ENCODE measurements around the gene ZNF423. TPM values are rescaled to one million over a fixed set of nuclear protein-coding genes. Genes with fewer than 3 reads are reported as not detected.
A peak's percentile ranks its signal among the peaks of the same experiment; 100 is the strongest.

Gene ZNF423
- total and polyA plus RNA-seq, 2 experiments from 2014 or later: 14.9 to 41.8 TPM

GRCh38 chr16:49757559-49758069, 98.3 kb downstream of the ZNF423 start:
- no peaks in the 10 kb centered on the region for H3K36me3 ChIP-seq (ENCODE audit: insufficient read depth)
- no peak overlapping the region; the same call in 2 of the 3 replicates for H3K4me3 Mint-ChIP-seq
- no peak for TF ChIP-seq REST (IDR thresholded peaks at IDR 0.05; ENCODE audit: unreplicated experiment)
- TF ChIP-seq ZNF462 (CRISPR knock-in tag; IDR thresholded peaks at IDR 0.05): no peak
- TF ChIP-seq ZNF114 (CRISPR knock-in tag; IDR thresholded peaks at IDR 0.05): no peak
- TF ChIP-seq JUNB (IDR thresholded peaks at IDR 0.05; ENCODE audit: unreplicated experiment): no peak
- no peak for TF ChIP-seq ETS1 (IDR thresholded peaks at IDR 0.05)
- no peak for TF ChIP-seq ZNF331 (CRISPR knock-in tag; IDR thresholded peaks at IDR 0.05; ENCODE audit: low read depth)
- TF ChIP-seq EZH2 (IDR thresholded peaks at IDR 0.05; ENCODE audit: low read depth, unreplicated experiment): no peak
- TF ChIP-seq EZH2phosphoT487 (IDR thresholded peaks at IDR 0.05; ENCODE audit: unreplicated experiment): no peak
- no peak for TF ChIP-seq CREB1 (CRISPR knock-in tag; IDR thresholded peaks at IDR 0.05; ENCODE audit: low read depth)
- TF ChIP-seq NANOG (IDR thresholded peaks at IDR 0.05; ENCODE audit: borderline replicate concordance): no peak
- no peak for TF ChIP-seq POLR2AphosphoS5 (IDR thresholded peaks at IDR 0.05; ENCODE audit: low read depth)
- no peak for TF ChIP-seq CTCF (conservative IDR thresholded peaks at IDR 0.05; ENCODE audit: low read depth in 2 of 2)
- no peak for TF ChIP-seq STAT1 (IDR thresholded peaks at IDR 0.05; ENCODE audit: unreplicated experiment)
- peaks cover 16% of the 10 kb centered on the region for H3K27me3 Mint-ChIP-seq (ENCODE audit: insufficient read depth, low read depth, poor library complexity)
- no peak overlapping the region for H2AFZ ChIP-seq
- H3K79me2 ChIP-seq (replicated peaks; ENCODE audit: insufficient read depth): peaks cover 34% of the 10 kb centered on the region
- peaks cover 13% of the 10 kb centered on the region; the same call in 1 of the 2 replicates for H3F3A ChIP-seq (replicated peaks; ENCODE audit: low read depth)
- no peak overlapping the region for H3K4me3 ChIP-seq
- peaks cover 43% of the 10 kb centered on the region for H3K4me1 ChIP-seq (ENCODE audit: insufficient read depth)
- H3K9me2 ChIP-seq (ENCODE audit: insufficient read depth): no peaks in the 10 kb centered on the region
- H3K4me1 Mint-ChIP-seq: peaks cover 53% of the 10 kb centered on the region
- H3K27ac ChIP-seq (ENCODE audit: low read depth): 0 out of 2 replicates have a peak overlapping the region, but pooled peaks have one; percentile 39
- H4K20me1 ChIP-seq (replicated peaks; ENCODE audit: insufficient read depth): no peaks in the 10 kb centered on the region
- H3K9me3 Mint-ChIP-seq: no peaks in the 10 kb centered on the region
- no peaks in the 10 kb centered on the region for H3K36me3 Mint-ChIP-seq (ENCODE audit: low read depth)
- H3K27ac Mint-ChIP-seq: peak overlapping the region; percentile 69; the same call in 1 of the 2 replicates
- H3K27me3 ChIP-seq (ENCODE audit: insufficient read depth): no peaks in the 10 kb centered on the region
- peak; percentile 48 for ATAC-seq
- DNase-seq (ENCODE audit: low spot score): peak; percentile 48
- no peak overlapping the region; the same call in 1 of the 2 replicates for H3K4me2 ChIP-seq
